Measurements from ENCODE around the gene POU2AF1. TPM values are rescaled to one million over a fixed set of nuclear protein-coding genes. Genes with fewer than 3 reads are reported as not detected.

The POU2AF1 gene
- total and polyA plus RNA-seq, 2 of the 13 experiments (the other 11 are each of a cell fraction or from before 2014, with no cell fraction given), result 1.9 to 3.6 TPM

- TF ChIP-seq ZNF646 (CRISPR knock-in tag; IDR thresholded peaks at IDR 0.05) (no peak), TEAD2 (CRISPR knock-in tag; IDR thresholded peaks at IDR 0.05) (no peak), HOXD1 (CRISPR knock-in tag; IDR thresholded peaks at IDR 0.05) (no peak), ZNF354B (CRISPR knock-in tag; IDR thresholded peaks at IDR 0.05) (no peak), POGK (CRISPR knock-in tag; conservative IDR thresholded peaks at IDR 0.05) (no peak), HMG20A (CRISPR knock-in tag; IDR thresholded peaks at IDR 0.05; ENCODE audit: borderline replicate concordance) (0 out of 2 replicates have a peak, but pooled peaks have one; percentile 11), ZNF430 (CRISPR knock-in tag; IDR thresholded peaks at IDR 0.05) (0 out of 2 replicates have a peak, but pooled peaks have one; percentile 27), CEBPB (IDR thresholded peaks at IDR 0.05; ENCODE audit: borderline replicate concordance, low read depth, low read length) (no peak), ZNF816 (CRISPR knock-in tag; IDR thresholded peaks at IDR 0.05; ENCODE audit: borderline replicate concordance) (no peak), ZNF235 (CRISPR knock-in tag; IDR thresholded peaks at IDR 0.05; ENCODE audit: borderline replicate concordance) (no peak)
- TF ChIP-seq, protein P1, sequence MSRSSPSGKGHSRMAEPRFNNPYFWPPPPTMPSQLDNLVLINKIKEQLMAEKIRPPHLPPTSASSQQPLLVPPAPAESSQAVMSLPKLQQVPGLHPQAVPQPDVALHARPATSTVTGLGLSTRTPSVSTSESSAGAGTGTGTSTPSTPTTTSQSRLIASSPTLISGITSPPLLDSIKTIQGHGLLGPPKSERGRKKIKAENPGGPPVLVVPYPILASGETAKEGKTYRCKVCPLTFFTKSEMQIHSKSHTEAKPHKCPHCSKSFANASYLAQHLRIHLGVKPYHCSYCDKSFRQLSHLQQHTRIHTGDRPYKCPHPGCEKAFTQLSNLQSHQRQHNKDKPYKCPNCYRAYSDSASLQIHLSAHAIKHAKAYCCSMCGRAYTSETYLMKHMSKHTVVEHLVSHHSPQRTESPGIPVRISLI (CRISPR knock-in tag; IDR thresholded peaks at IDR 0.05; ENCODE audit: borderline replicate concordance), result no peak
- TF ChIP-seq, protein P2, sequence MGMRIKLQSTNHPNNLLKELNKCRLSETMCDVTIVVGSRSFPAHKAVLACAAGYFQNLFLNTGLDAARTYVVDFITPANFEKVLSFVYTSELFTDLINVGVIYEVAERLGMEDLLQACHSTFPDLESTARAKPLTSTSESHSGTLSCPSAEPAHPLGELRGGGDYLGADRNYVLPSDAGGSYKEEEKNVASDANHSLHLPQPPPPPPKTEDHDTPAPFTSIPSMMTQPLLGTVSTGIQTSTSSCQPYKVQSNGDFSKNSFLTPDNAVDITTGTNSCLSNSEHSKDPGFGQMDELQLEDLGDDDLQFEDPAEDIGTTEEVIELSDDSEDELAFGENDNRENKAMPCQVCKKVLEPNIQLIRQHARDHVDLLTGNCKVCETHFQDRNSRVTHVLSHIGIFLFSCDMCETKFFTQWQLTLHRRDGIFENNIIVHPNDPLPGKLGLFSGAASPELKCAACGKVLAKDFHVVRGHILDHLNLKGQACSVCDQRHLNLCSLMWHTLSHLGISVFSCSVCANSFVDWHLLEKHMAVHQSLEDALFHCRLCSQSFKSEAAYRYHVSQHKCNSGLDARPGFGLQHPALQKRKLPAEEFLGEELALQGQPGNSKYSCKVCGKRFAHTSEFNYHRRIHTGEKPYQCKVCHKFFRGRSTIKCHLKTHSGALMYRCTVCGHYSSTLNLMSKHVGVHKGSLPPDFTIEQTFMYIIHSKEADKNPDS (CRISPR knock-in tag; IDR thresholded peaks at IDR 0.05), result no peak
- TF ChIP-seq, protein P3, sequence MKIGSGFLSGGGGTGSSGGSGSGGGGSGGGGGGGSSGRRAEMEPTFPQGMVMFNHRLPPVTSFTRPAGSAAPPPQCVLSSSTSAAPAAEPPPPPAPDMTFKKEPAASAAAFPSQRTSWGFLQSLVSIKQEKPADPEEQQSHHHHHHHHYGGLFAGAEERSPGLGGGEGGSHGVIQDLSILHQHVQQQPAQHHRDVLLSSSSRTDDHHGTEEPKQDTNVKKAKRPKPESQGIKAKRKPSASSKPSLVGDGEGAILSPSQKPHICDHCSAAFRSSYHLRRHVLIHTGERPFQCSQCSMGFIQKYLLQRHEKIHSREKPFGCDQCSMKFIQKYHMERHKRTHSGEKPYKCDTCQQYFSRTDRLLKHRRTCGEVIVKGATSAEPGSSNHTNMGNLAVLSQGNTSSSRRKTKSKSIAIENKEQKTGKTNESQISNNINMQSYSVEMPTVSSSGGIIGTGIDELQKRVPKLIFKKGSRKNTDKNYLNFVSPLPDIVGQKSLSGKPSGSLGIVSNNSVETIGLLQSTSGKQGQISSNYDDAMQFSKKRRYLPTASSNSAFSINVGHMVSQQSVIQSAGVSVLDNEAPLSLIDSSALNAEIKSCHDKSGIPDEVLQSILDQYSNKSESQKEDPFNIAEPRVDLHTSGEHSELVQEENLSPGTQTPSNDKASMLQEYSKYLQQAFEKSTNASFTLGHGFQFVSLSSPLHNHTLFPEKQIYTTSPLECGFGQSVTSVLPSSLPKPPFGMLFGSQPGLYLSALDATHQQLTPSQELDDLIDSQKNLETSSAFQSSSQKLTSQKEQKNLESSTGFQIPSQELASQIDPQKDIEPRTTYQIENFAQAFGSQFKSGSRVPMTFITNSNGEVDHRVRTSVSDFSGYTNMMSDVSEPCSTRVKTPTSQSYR (CRISPR knock-in tag; IDR thresholded peaks at IDR 0.05; ENCODE audit: borderline replicate concordance), result no peak
These were observed 20.3 kb upstream of the POU2AF1 start (continued) for GRCh38 chr11:111399187-111400031.
